ENCODE measurements around the gene GABRB3. TPM values are rescaled to one million over a fixed set of nuclear protein-coding genes. Genes with fewer than 3 reads are reported as not detected.

Gene GABRB3
- total and polyA plus RNA-seq, 2 of the 8 experiments (the other 6 are each of a cell fraction or from before 2014, with no cell fraction given) = 98.8 to 163 TPM

- TF ChIP-seq KDM4A (IDR thresholded peaks at IDR 0.05; ENCODE audit: low read depth, low read length, severe bottlenecking) = no peak
- TF ChIP-seq SAP30 (IDR thresholded peaks at IDR 0.05; ENCODE audit: insufficient read depth, insufficient replicate concordance, low read length) = no peak
- TF ChIP-seq RFX5 (IDR thresholded peaks at IDR 0.05; ENCODE audit: borderline replicate concordance, low read depth, low read length) = no peak
- no peak for TF ChIP-seq TEAD4 (IDR thresholded peaks at IDR 0.05; ENCODE audit: low read depth, low read length)
- no peak for TF ChIP-seq TAF1 (IDR thresholded peaks at IDR 0.05; ENCODE audit: low read depth, low read length)
- no peak for TF ChIP-seq NRF1 (IDR thresholded peaks at IDR 0.05; ENCODE audit: low read depth, low read length)
- TF ChIP-seq CHD7 (IDR thresholded peaks at IDR 0.05; ENCODE audit: insufficient replicate concordance, low read length) = no peak
Observed at GRCh38 chr15:26757141-26757540, 15.7 kb downstream of the GABRB3 start (continued).

Data from H1 (cell line).